Hippocampal formation (tissue), 2 donors: ENCODE measurements around the gene PSD2.

ENCODE experiments used
- DNase-seq, 2 donors: peaks; one replicate each; lab custom pipeline; 2025; lab: John Stamatoyannopoulos, UW

PSD2 gene

GRCh38 chr5:139810341-139811273, 15.0 kb downstream of the PSD2 start:
- DNase-seq: peak; percentile 8 to 20

- DNase-seq: no peak
Observed at GRCh38 chr5:139811274-139811607, 15.6 kb downstream of the PSD2 start.

- DNase-seq: no peak
Observed at GRCh38 chr5:139812323-139812722, 16.7 kb downstream of the PSD2 start.

GRCh38 chr5:139812836-139813805, 17.5 kb downstream of the PSD2 start:
- DNase-seq: no peak

GRCh38 chr5:139814191-139814601, 18.6 kb downstream of the PSD2 start:
- DNase-seq: no peak

GRCh38 chr5:139814704-139815280, 19.2 kb downstream of the PSD2 start:
- no peak for DNase-seq

GRCh38 chr5:139816566-139816965, 21.0 kb downstream of the PSD2 start:
- DNase-seq: no peak

- DNase-seq: no peak
Observed at GRCh38 chr5:139817362-139817761, 21.8 kb downstream of the PSD2 start.

- DNase-seq: no peak
Observed at GRCh38 chr5:139817970-139818369, 22.4 kb downstream of the PSD2 start.

GRCh38 chr5:139820130-139820529, 24.5 kb downstream of the PSD2 start:
- no peak for DNase-seq

- no peak for DNase-seq
Observed at GRCh38 chr5:139820606-139821005, 25.0 kb downstream of the PSD2 start.

- DNase-seq: no peak
Observed at GRCh38 chr5:139821806-139822552, 26.4 kb downstream of the PSD2 start.

- DNase-seq: no peak
Observed at GRCh38 chr5:139822553-139823425, 27.2 kb downstream of the PSD2 start.

GRCh38 chr5:139823757-139824355, 28.2 kb downstream of the PSD2 start:
- DNase-seq: no peak

- DNase-seq: no peak
Observed at GRCh38 chr5:139825690-139826089, 30.1 kb downstream of the PSD2 start.

GRCh38 chr5:139828207-139828895, 32.7 kb downstream of the PSD2 start:
- DNase-seq: peak; percentile 64 to 74

GRCh38 chr5:139829471-139829870, 33.9 kb downstream of the PSD2 start:
- no peak for DNase-seq

- no peak for DNase-seq
Observed at GRCh38 chr5:139831624-139832023, 36.0 kb downstream of the PSD2 start.

GRCh38 chr5:139833525-139833924, 37.9 kb downstream of the PSD2 start:
- no peak for DNase-seq

- no peak for DNase-seq
Observed at GRCh38 chr5:139835656-139836055, 40.0 kb downstream of the PSD2 start.
